Esophagus muscularis mucosa (tissue), 4 donors: Measurements from ENCODE around the gene CLDND2. TPM values are rescaled to one million over a fixed set of nuclear protein-coding genes. Genes with fewer than 3 reads are reported as not detected.

Experiments
- DNase-seq: peaks from one replicate; pipeline ENCODE4 v3.0.0-alpha.2; 2017; ENCODE audit errors: extremely low spot score
- H3K27ac ChIP-seq, 4 donors: fragments of 200-600 bp; sonication (generic); replicated peaks in 1 of 4; 1 replicate in 3 of 4; 2 replicates in 1 of 4; pipeline ENCODE4 v1.5.1; 2016 to 2019; ENCODE audit warnings: mild to moderate bottlenecking in 1 of 4
- H3K27me3 ChIP-seq, 4 donors: fragments of 200-600 bp; sonication (generic); one replicate each; pipeline versions ENCODE4 v1.5.1 to v1.6.0; 2016 to 2019
- H3K36me3 ChIP-seq, 4 donors: fragments of 200-600 bp; sonication (generic); one replicate each; pipeline ENCODE4 v1.5.1; 2016 to 2019
- H3K4me1 ChIP-seq, 4 donors: fragments of 200-600 bp; sonication (generic); one replicate each; pipeline ENCODE4 v1.5.1; 2016 to 2019
- H3K4me3 ChIP-seq, 4 donors: fragments of 200-600 bp; sonication (generic); 1 replicate in 2 of 4; 2 replicates in 2 of 4; pipeline ENCODE4 v1.5.1; 2016 to 2019; ENCODE audit warnings: mild to moderate bottlenecking in 4 of 4, moderate library complexity in 1 of 4
- H3K9me3 ChIP-seq, 4 donors: fragments of 200-600 bp; sonication (generic); 1 replicate in 3 of 4; 2 replicates in 1 of 4; pipeline ENCODE4 v1.5.1; 2016 to 2019
- EP300 ChIP-seq: sonication (generic); formaldehyde crosslinking; IDR thresholded peaks from one replicate; pipeline ENCODE4 v1.6.1; 2017; ENCODE audit warnings: antibody characterized with exemption
- POLR2A ChIP-seq: fragments of 450-650 bp; IDR thresholded peaks from one replicate; pipeline ENCODE4 v1.6.1; 2017; ENCODE audit warnings: antibody characterized with exemption, moderate library complexity, mild to moderate bottlenecking, low read depth
- POLR2AphosphoS5 ChIP-seq, 2 donors: sonication (generic); formaldehyde crosslinking; IDR thresholded peaks; one replicate each; pipeline ENCODE4 v1.6.1; 2017; ENCODE audit warnings: antibody characterized with exemption in 2 of 2
- WGBS: methylation state at CpG from one replicate; pipeline ENCODE4 v1.1.5; 2018; 5-methylcytosine and 5-hydroxymethylcytosine counted together
- intact Hi-C: fragments of 100-400 bp; cut with DNase I; formaldehyde crosslinking; loops from one replicate; pipeline ENCODE4 v1.15.1; 2023
- total RNA-seq, 4 donors: library from RNA; depleted of rRNA; stranded (reverse); fragments of >200 nt; gene quantifications; one replicate each; pipeline versions ENCODE4 v1.1.0 to v1.2.1, GENCODE V29; 2016
- TF ChIP-seq, protein P1 (sequence below), 3 experiments: fragments of 200-600 bp in 2 of 3; fragments of 450-650 bp in 1 of 3; sonication (generic) in 2 of 3; IDR thresholded peaks; one replicate each; pipeline ENCODE4 v1.5.1; 2017 to 2019; ENCODE audit warnings: antibody characterized with exemption in 3 of 3, mild to moderate bottlenecking in 2 of 3, moderate library complexity in 1 of 3

Gene CLDND2
- total RNA-seq, 4 donors from 2014 or later, result not detected

DNA sequence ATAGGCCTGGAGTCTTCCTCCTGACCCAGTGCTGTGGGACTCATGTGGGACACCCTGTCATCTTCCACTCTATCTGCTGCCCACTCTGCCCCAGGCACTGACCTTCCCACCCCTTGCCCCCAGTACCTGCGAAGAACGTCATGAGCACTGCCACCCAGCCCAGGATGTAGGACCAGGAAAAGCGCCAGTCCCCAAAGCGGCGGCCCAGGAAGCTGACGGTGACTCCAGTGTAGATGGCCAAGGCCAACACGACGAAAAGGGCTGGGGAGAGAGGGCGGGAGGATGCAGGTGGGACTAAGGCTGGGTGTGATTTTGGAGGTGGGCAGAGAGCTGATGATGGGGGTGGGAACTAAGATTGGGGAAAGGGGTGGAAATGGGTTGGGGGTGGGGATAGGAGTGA is 11.6 kb upstream of the CLDND2 start:
- no peaks in the 10 kb centered on the region for H3K4me1 ChIP-seq
- TF ChIP-seq, protein P1, sequence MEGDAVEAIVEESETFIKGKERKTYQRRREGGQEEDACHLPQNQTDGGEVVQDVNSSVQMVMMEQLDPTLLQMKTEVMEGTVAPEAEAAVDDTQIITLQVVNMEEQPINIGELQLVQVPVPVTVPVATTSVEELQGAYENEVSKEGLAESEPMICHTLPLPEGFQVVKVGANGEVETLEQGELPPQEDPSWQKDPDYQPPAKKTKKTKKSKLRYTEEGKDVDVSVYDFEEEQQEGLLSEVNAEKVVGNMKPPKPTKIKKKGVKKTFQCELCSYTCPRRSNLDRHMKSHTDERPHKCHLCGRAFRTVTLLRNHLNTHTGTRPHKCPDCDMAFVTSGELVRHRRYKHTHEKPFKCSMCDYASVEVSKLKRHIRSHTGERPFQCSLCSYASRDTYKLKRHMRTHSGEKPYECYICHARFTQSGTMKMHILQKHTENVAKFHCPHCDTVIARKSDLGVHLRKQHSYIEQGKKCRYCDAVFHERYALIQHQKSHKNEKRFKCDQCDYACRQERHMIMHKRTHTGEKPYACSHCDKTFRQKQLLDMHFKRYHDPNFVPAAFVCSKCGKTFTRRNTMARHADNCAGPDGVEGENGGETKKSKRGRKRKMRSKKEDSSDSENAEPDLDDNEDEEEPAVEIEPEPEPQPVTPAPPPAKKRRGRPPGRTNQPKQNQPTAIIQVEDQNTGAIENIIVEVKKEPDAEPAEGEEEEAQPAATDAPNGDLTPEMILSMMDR (IDR thresholded peaks at IDR 0.05), result no peak
- TF ChIP-seq POLR2A, result no peak
- TF ChIP-seq EP300, result no peak
- intact Hi-C loops, result no loop called here
- no peak overlapping the region for H3K4me3 ChIP-seq
- H3K9me3 ChIP-seq, result peaks cover 0 to 2% (median 0%) of the 10 kb centered on the region in 4 donors
- H3K27ac ChIP-seq, result no peak overlapping the region
- H3K36me3 ChIP-seq, result no peaks in the 10 kb centered on the region
- DNase-seq, result no peak
- H3K27me3 ChIP-seq, result no peaks in the 10 kb centered on the region
- 88% methylated on average over 9 of the region's 9 CpGs for WGBS

- Histone ChIP-seq H3K4me3 (no peak overlapping the region), H3K4me1 (no peaks in the 10 kb centered on the region), H3K9me3 (peaks cover 0 to 2% (median 0%) of the 10 kb centered on the region in 4 donors), H3K27me3 (no peaks in the 10 kb centered on the region), H3K36me3 (no peaks in the 10 kb centered on the region), H3K27ac (no peak overlapping the region)
- DNase-seq, result no peak
- WGBS, result 81% methylated on average over 2 of the region's 2 CpGs
- intact Hi-C loops, result no loop called here
- no peak for TF ChIP-seq EP300
- TF ChIP-seq, protein P1 (IDR thresholded peaks at IDR 0.05), result no peak
These were observed 8.6 kb upstream of the CLDND2 start for GRCh38 chr19:51377422-51377821.

DNA sequence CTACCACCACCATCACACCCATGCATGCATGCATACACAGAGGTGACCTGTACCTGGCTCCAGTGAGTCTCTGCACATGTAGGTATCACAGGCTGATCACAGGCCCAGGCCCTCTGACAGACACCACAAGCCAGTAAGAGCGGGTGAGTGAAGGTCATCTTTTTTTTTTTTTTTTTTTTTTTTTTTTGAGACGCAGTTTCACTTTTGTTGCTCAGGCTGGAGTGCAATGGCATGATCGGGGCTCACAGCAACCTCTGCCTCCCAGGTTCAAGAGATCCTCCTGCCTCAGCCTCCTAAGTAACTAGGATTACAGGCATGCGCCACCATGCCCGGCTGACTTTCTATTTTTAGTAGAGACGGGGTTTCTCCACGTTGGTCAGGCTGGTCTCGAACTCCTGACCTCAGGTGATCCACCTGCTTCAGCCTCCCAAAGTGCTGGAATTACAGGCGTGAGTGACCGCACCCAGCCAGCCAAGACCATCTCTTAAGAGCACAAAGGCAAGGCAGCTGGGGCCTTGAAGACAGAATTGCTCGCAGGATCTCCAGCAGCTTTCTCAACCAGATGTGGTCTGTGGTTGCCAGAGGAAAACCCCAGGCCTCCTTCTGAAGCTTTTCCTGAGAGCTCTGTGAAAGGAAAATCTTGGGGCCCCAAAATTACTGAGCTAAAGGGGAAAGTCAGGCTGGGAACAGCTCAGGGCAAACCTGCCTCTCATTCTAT is 6.9 kb upstream of the CLDND2 start:
- TF ChIP-seq EP300, result no peak
- no peak for TF ChIP-seq POLR2AphosphoS5 (IDR thresholded peaks at IDR 0.05)
- TF ChIP-seq, protein P1 (IDR thresholded peaks at IDR 0.05), result no peak
- no peak for TF ChIP-seq POLR2A
- whole genome bisulfite sequencing, result 85% methylated on average over 11 of the region's 11 CpGs
- Histone ChIP-seq H3K9me3 (no peaks in the 10 kb centered on the region), H3K27me3 (no peaks in the 10 kb centered on the region), H3K4me3 (no peak overlapping the region), H3K4me1 (no peaks in the 10 kb centered on the region), H3K36me3 (no peaks in the 10 kb centered on the region), H3K27ac (no peak overlapping the region)
- no peak for DNase-seq
- intact Hi-C loops, result no loop called here

DNA sequence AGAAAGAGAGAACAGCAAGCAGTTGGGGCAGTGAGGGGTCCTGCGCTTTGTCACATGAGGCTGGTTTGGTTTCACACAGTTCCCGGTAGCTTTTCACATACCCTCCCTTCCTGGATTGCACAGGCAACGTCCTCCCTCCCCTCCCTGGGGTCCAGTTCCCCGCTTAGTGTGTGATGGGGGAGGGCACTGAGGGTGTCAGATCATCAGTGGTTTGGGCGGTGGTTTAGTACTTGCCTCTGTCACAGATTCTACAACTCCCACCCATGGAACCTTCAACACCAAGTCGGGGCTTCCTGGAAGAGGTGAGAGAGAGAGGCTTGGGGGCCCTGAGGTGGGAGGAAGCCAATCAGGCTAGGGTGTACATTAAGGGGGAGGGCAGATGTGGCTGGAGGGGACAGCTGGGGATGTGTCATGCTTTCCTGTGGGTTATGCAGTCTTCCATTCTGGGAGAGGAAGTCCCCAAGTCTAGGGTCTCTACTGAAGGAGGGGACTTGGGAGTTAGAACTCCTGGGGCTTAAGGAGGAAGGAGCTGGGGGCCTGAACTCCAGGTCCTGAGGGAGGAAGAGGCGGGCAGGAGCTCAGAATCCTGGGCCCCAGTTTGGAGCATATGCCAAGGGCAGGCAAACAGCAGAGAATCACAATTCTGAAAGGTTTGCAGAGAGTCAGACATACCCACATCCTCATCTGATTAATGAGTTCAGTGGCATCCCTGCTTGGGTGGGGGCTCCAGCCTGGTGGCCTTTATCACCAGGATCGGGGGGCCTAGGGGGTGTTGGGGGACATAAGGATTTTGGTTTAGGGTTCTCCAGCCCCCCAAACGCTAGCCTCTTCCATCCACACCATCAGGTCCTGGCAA is 4.1 kb upstream of the CLDND2 start, which contains the start of gene NKG7:
Gene NKG7 (minus strand): TSS at position 6 of the 856 bp plus-strand sequence. CDS start 119 bp downstream, outside the sequence.
- H3K4me3 ChIP-seq, result no peak within 1 kb of the TSS
- no peak for DNase-seq
- H3K36me3 ChIP-seq, result no peaks in the 10 kb centered on the region
- no peaks in the 10 kb centered on the region for H3K27me3 ChIP-seq
- no peaks in the 10 kb centered on the region for H3K9me3 ChIP-seq
- intact Hi-C loops, result no loop called here
- H3K27ac ChIP-seq, result no peak within 1 kb of the TSS
- H3K4me1 ChIP-seq, result peaks cover 0 to 9% (median 7%) of the 10 kb centered on the region in 4 donors
- TF ChIP-seq POLR2A (no peak), POLR2AphosphoS5 (IDR thresholded peaks at IDR 0.05) (no peak), EP300 (no peak)
- TF ChIP-seq, protein P1 (IDR thresholded peaks at IDR 0.05), result no peak
- WGBS, result 44% methylated on average over 8 of the region's 9 CpGs
